Vagina (tissue), 2 donors: ENCODE results near the gene TRPM4.

Source experiments
- POLR2A ChIP-seq, 2 donors: fragments of 450-650 bp; IDR thresholded peaks; one replicate each; pipeline ENCODE4 v1.6.1; 2017; ENCODE audit warnings: antibody characterized with exemption in 2 of 2, mild to moderate bottlenecking in 2 of 2, moderate library complexity in 2 of 2
- POLR2AphosphoS5 ChIP-seq, 2 donors: sonication (generic); formaldehyde crosslinking; IDR thresholded peaks; one replicate each; pipeline ENCODE4 v1.9.0; 2017; ENCODE audit warnings: antibody characterized with exemption in 2 of 2, mild to moderate bottlenecking in 2 of 2, low read depth in 1 of 2; ENCODE audit not compliant: insufficient read depth in 1 of 2
- TF ChIP-seq, protein P1 (sequence below), 3 experiments: fragments of 450-650 bp in 2 of 3; fragments of 200-600 bp in 1 of 3; sonication (generic) in 1 of 3; IDR thresholded peaks; one replicate each; pipeline ENCODE4 v1.5.1; 2017 to 2019; ENCODE audit warnings: antibody characterized with exemption in 3 of 3, mild to moderate bottlenecking in 2 of 3, moderate library complexity in 2 of 3

- TF ChIP-seq POLR2AphosphoS5 (IDR thresholded peaks at IDR 0.05; ENCODE audit: insufficient read depth in 1 of 2, low read depth in 1 of 2), result no peak
- TF ChIP-seq, protein P1, sequence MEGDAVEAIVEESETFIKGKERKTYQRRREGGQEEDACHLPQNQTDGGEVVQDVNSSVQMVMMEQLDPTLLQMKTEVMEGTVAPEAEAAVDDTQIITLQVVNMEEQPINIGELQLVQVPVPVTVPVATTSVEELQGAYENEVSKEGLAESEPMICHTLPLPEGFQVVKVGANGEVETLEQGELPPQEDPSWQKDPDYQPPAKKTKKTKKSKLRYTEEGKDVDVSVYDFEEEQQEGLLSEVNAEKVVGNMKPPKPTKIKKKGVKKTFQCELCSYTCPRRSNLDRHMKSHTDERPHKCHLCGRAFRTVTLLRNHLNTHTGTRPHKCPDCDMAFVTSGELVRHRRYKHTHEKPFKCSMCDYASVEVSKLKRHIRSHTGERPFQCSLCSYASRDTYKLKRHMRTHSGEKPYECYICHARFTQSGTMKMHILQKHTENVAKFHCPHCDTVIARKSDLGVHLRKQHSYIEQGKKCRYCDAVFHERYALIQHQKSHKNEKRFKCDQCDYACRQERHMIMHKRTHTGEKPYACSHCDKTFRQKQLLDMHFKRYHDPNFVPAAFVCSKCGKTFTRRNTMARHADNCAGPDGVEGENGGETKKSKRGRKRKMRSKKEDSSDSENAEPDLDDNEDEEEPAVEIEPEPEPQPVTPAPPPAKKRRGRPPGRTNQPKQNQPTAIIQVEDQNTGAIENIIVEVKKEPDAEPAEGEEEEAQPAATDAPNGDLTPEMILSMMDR (IDR thresholded peaks at IDR 0.05), result no peak
- no peak for TF ChIP-seq POLR2A (IDR thresholded peaks at IDR 0.05)
Observed at GRCh38 chr19:49194408-49194807, 36.8 kb downstream of the TRPM4 start.
